CD14-positive monocyte (primary cell): ENCODE results near the gene KIF26A. TPM values are rescaled to one million over a fixed set of nuclear protein-coding genes. Genes with fewer than 3 reads are reported as not detected.
"Not testable (repeated sequence)": the region's sequence is repeated elsewhere in the genome, so short reads cannot be mapped to it uniquely, and the experiment has no call there.

Source experiments
- DNase-seq, 3 donors: peaks; one replicate each; pipeline ENCODE4 v3.0.0-alpha.2; 2011 to 2022
- H2AFZ ChIP-seq: 2 replicates; pipeline ENCODE4 v1.6.0; 2012; ENCODE audit warnings: mild to moderate bottlenecking, low read depth, low read length, inconsistent platforms; ENCODE audit not compliant: insufficient read depth, poor library complexity, severe bottlenecking
- H3K27ac ChIP-seq, 2 donors: 1 replicate in 1 of 2; 2 replicates in 1 of 2; pipeline ENCODE4 v1.5.1; 2012 to 2013; ENCODE audit warnings: low read length in 2 of 2, control low read depth in 1 of 2, inconsistent platforms in 1 of 2, low read depth in 1 of 2, mild to moderate bottlenecking in 1 of 2
- H3K27me3 ChIP-seq, 2 donors: one replicate each; pipeline versions ENCODE4 v1.6.0 to v1.6.1; 2011 to 2013; ENCODE audit warnings: low read length in 2 of 2; ENCODE audit not compliant: control insufficient read depth in 2 of 2, insufficient read depth in 2 of 2
- H3K36me3 ChIP-seq, 2 donors: replicated peaks in 1 of 2; 1 replicate in 1 of 2; 2 replicates in 1 of 2; pipeline versions ENCODE4 v1.5.1 to v1.6.1; 2012 to 2013; ENCODE audit warnings: low read length in 2 of 2, control low read depth in 1 of 2, inconsistent platforms in 1 of 2, mild to moderate bottlenecking in 1 of 2; ENCODE audit not compliant: insufficient read depth in 2 of 2, control insufficient read depth in 1 of 2
- H3K4me1 ChIP-seq, 2 donors: 1 replicate in 1 of 2; 2 replicates in 1 of 2; pipeline versions ENCODE4 v1.5.1 to v1.6.1; 2012 to 2013; ENCODE audit warnings: low read length in 2 of 2, control low read depth in 1 of 2, inconsistent platforms in 1 of 2, mild to moderate bottlenecking in 1 of 2, moderate library complexity in 1 of 2; ENCODE audit not compliant: insufficient read depth in 2 of 2, control insufficient read depth in 1 of 2
- H3K4me2 ChIP-seq: replicated peaks from 2 replicates; pipeline ENCODE3; 2012; ENCODE audit warnings: low read length, moderate library complexity, mild to moderate bottlenecking; ENCODE audit not compliant: poor library complexity, severe bottlenecking; ENCODE audit errors: extremely low read depth
- H3K4me3 ChIP-seq, 3 experiments: fragments of 200-600 bp in 1 of 3; sonication (generic) in 1 of 3; replicated peaks in 1 of 3; 1 replicate in 2 of 3; 2 replicates in 1 of 3; pipeline ENCODE4 v1.5.1; 2011 to 2013; ENCODE audit warnings: low read length in 3 of 3, mild to moderate bottlenecking in 3 of 3, control low read depth in 2 of 3, low read depth in 2 of 3, inconsistent platforms in 1 of 3, moderate library complexity in 1 of 3
- H3K79me2 ChIP-seq: 2 replicates; pipeline ENCODE4 v1.6.0; 2012; ENCODE audit warnings: mild to moderate bottlenecking, control low read depth, inconsistent platforms, low read length, moderate library complexity; ENCODE audit not compliant: insufficient read depth
- H3K9ac ChIP-seq: 2 replicates; pipeline ENCODE4 v1.6.0; 2017; ENCODE audit warnings: low read length, mild to moderate bottlenecking; ENCODE audit not compliant: insufficient read depth, poor library complexity, severe bottlenecking
- H3K9me3 ChIP-seq, 2 donors: replicated peaks in 1 of 2; 1 replicate in 1 of 2; 2 replicates in 1 of 2; pipeline versions ENCODE4 v1.5.1 to v1.6.1; 2012 to 2013; ENCODE audit warnings: low read length in 2 of 2, control low read depth in 1 of 2; ENCODE audit not compliant: control insufficient read depth in 1 of 2, insufficient read depth in 1 of 2
- H4K20me1 ChIP-seq: 2 replicates; pipeline ENCODE4 v1.6.0; 2012; ENCODE audit warnings: mild to moderate bottlenecking, low read length, control low read depth, moderate library complexity; ENCODE audit not compliant: insufficient read depth
- H3K27ac Mint-ChIP-seq, 7 donors: one replicate each; pipeline ENCODE4 v1.8.0; 2020; ENCODE audit warnings: mild to moderate bottlenecking in 7 of 7, mixed read lengths in 7 of 7, moderate library complexity in 6 of 7, inconsistent platforms in 2 of 7
- H3K27me3 Mint-ChIP-seq, 3 donors: one replicate each; pipeline ENCODE4 v1.8.0; 2021 to 2022; ENCODE audit warnings: low read depth in 3 of 3, mild to moderate bottlenecking in 3 of 3, mixed read lengths in 3 of 3, moderate library complexity in 3 of 3, inconsistent platforms in 1 of 3
- H3K36me3 Mint-ChIP-seq, 2 donors: one replicate each; pipeline ENCODE4 v1.8.0; 2020; ENCODE audit warnings: mixed read lengths in 2 of 2, inconsistent platforms in 1 of 2, mild to moderate bottlenecking in 1 of 2
- H3K4me1 Mint-ChIP-seq: one replicate; pipeline ENCODE4 v1.8.0; 2020; ENCODE audit warnings: mild to moderate bottlenecking, mixed read lengths
- H3K4me3 Mint-ChIP-seq, 2 donors: one replicate each; pipeline ENCODE4 v1.8.0; 2020; ENCODE audit warnings: mild to moderate bottlenecking in 2 of 2, mixed read lengths in 2 of 2, moderate library complexity in 1 of 2
- H3K9me3 Mint-ChIP-seq, 7 donors: one replicate each; pipeline ENCODE4 v1.8.0; 2020 to 2022; ENCODE audit warnings: mixed read lengths in 7 of 7, mild to moderate bottlenecking in 6 of 7, moderate library complexity in 6 of 7, inconsistent platforms in 2 of 7
- CTCF ChIP-seq: fragments of 200-600 bp; IDR thresholded peaks from one replicate; pipeline ENCODE4 v1.8.0; 2022; ENCODE audit warnings: antibody characterized with exemption, mild to moderate bottlenecking
- WGBS: methylation state at CpG from one replicate; pipeline ENCODE4 v1.1.5; 2013; ENCODE audit warnings: missing lambda C conversion rate; ENCODE audit not compliant: insufficient coverage; 5-methylcytosine and 5-hydroxymethylcytosine counted together
- intact Hi-C, 2 donors: fragments of 100-400 bp; cut with micrococcal nuclease; formaldehyde crosslinking; loops; one replicate each; pipeline versions ENCODE4 v1.15.0 to v1.15.1; 2023
- polyA plus RNA-seq, 3 donors: library from polyadenylated mRNA; depleted of rRNA in 1 of 3; unstranded in 2 of 3; stranded (reverse) in 1 of 3; fragments of 300-500 nt in 2 of 3; fragments of >200 nt in 1 of 3; fragmentation: Illumina TruSeq in 2 of 3; gene quantifications; 1 replicate in 2 of 3; 2 replicates in 1 of 3; pipeline ENCODE4 v1.2.3, GENCODE V29; 2012 to 2021

The KIF26A gene
- polyA plus RNA-seq, 3 donors: not detected

GRCh38 chr14:104224131-104224505 is 85.7 kb downstream of the KIF26A start:
- Histone ChIP-seq H3K79me2 (no peaks in the 10 kb centered on the region), H2AFZ (no peak overlapping the region), H3K27ac (no peak overlapping the region), H3K4me3 (no peak overlapping the region), H3K27me3 (peaks cover 0 to 2% of the 10 kb centered on the region in 2 donors), H3K4me1 (no peaks in the 10 kb centered on the region), H4K20me1 (no peaks in the 10 kb centered on the region), H3K9me3 (peaks cover 4 to 18% of the 10 kb centered on the region in 2 donors), H3K36me3 (no peaks in the 10 kb centered on the region), H3K9ac (no peak overlapping the region), H3K4me2 (no peak overlapping the region)
- peaks cover 0 to 10% (median 7%) of the 10 kb centered on the region in 7 donors for H3K9me3 Mint-ChIP-seq
- TF ChIP-seq CTCF: no peak
- 0% methylated on average over 1 of the region's 8 CpGs for WGBS
- peaks cover 6 to 30% (median 26%) of the 10 kb centered on the region in 3 donors for H3K27me3 Mint-ChIP-seq
- peak overlapping the region in 1 of 2 donors; percentile 30 for H3K4me3 Mint-ChIP-seq
- H3K4me1 Mint-ChIP-seq: no peaks in the 10 kb centered on the region
- H3K27ac Mint-ChIP-seq: no peak overlapping the region
- no peak for DNase-seq
- no peaks in the 10 kb centered on the region for H3K36me3 Mint-ChIP-seq
- intact Hi-C loops: no loop called here

- H3K36me3 Mint-ChIP-seq: no peaks in the 10 kb centered on the region
- peak overlapping the region in 1 of 2 donors; percentile 30 for H3K4me3 Mint-ChIP-seq
- no peak overlapping the region for H3K27ac Mint-ChIP-seq
- no peaks in the 10 kb centered on the region for H3K4me1 Mint-ChIP-seq
- Histone ChIP-seq H2AFZ (no peak overlapping the region), H3K4me1 (no peaks in the 10 kb centered on the region), H3K79me2 (no peaks in the 10 kb centered on the region), H3K4me2 (no peak overlapping the region), H3K36me3 (no peaks in the 10 kb centered on the region), H3K9ac (no peak overlapping the region), H3K9me3 (peaks cover 4 to 18% of the 10 kb centered on the region in 2 donors), H3K4me3 (no peak overlapping the region), H3K27ac (no peak overlapping the region), H4K20me1 (no peaks in the 10 kb centered on the region), H3K27me3 (peaks cover 0 to 2% of the 10 kb centered on the region in 2 donors)
- intact Hi-C loops: no loop called here
- peaks cover 6 to 30% (median 23%) of the 10 kb centered on the region in 3 donors for H3K27me3 Mint-ChIP-seq
- H3K9me3 Mint-ChIP-seq: peaks cover 0 to 9% (median 7%) of the 10 kb centered on the region in 7 donors
- TF ChIP-seq CTCF: peak; percentile 36
- 44% methylated on average over 12 of the region's 19 CpGs for WGBS
- no peak for DNase-seq
Observed at GRCh38 chr14:104224506-104225277, 86.3 kb downstream of the KIF26A start.

GRCh38 chr14:104225278-104226190 is 87.1 kb downstream of the KIF26A start:
- not testable (repeated sequence) for H3K27ac Mint-ChIP-seq

More at GRCh38 chr14:104225278-104226190, 87.1 kb downstream of the KIF26A start:
- H3K4me2 ChIP-seq, H3K4me3 ChIP-seq, H3K27me3 ChIP-seq, H3K4me3 Mint-ChIP-seq, H2AFZ ChIP-seq, H3K27ac ChIP-seq, H3K79me2 ChIP-seq, H4K20me1 ChIP-seq, H3K4me1 Mint-ChIP-seq, H3K9me3 Mint-ChIP-seq, H3K9ac ChIP-seq, DNase-seq, H3K4me1 ChIP-seq, H3K36me3 ChIP-seq, intact Hi-C loops, H3K36me3 Mint-ChIP-seq: not testable (repeated sequence)
- peaks cover 4 to 18% of the 10 kb centered on the region in 2 donors for H3K9me3 ChIP-seq
- 55% methylated on average over 14 of the region's 28 CpGs for WGBS
- H3K27me3 Mint-ChIP-seq: peaks cover 6 to 25% (median 14%) of the 10 kb centered on the region in 3 donors
